HG02642 (cell line): ENCODE measurements around the gene SPATA4.
A peak's percentile ranks its signal among the peaks of the same experiment; 100 is the strongest.
"Not testable (repeated sequence)": the region's sequence is repeated elsewhere in the genome, so short reads cannot be mapped to it uniquely, and the experiment has no call there.

Experiments
- ATAC-seq: cut with Tn5 transposase; IDR thresholded peaks from one replicate; pipeline ENCODE4 v1.9.1; 2021; ENCODE audit warnings: mild to moderate bottlenecking; ENCODE audit not compliant: unreplicated experiment, poor library complexity

Gene SPATA4

DNA sequence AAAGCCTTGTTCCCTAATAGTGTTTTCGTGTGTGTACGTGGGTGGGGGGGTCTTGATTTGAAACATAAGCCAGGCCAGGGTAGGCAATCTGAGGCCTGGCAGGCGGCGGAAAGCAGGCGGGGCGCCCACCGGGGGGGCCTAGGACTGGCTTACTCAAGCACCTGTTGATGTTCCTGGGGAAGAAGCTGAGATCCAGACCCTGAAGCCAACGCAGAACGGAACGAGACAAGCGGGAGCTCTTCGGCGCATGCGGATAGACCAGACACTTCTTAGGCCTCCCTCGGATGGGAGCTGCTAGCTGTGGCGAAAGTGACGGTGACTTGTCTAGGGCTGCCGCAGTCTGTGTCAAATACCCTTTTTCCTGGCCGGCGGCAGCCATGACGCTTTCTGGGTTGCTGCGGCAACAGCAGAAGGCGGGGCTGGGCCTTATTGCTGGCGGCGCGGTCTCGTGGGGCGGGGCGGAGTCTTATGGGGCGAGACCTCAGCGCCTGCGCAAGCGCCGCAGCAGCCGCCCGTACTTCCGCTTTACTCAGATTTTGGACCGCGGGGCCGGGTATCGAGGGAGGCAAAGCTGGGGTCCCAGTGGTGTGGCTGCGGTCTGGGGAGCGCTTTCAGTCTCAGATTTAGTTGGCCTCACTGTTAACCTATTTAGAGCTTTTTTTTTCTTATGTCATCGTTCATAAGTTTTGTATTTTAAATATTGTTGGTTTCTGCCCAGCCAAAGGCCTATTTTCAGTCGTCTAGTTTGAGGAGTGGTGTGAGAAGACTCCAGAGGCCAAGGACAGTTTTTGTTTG, at the start of gene SPATA4:
TSS of gene SPATA4 (minus strand) at position 402 of the 795 bp plus-strand sequence. CDS start at position 379, 23 bp downstream.
- peak; percentile 99 for ATAC-seq

DNA sequence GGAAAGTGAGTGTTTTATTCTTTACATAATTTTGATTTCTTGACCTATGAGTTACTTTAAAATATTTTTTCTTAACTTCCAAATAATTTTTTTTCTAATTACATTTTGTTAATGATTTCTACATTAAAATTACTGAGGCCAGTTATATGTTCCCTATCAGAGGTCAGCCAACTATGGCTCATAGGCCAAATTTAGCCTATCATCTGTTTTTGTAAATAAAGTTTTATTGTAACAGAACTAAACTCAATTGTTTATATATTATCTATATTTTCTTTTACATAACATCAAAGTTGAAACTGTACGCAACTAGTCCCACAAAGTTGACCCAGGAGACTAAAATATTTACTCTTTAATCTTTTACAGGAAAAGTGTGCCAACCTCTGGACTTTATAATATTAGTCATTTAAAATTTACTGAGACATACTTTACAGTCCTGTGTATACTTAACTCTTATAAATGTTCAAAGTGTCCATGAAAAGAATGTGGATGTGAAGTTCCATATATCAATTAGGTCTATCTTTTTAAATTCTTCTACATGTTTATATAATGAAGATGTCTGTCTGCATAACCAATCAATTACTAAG, 47.5 kb upstream of the SPATA4 start:
- ATAC-seq, result no peak

DNA sequence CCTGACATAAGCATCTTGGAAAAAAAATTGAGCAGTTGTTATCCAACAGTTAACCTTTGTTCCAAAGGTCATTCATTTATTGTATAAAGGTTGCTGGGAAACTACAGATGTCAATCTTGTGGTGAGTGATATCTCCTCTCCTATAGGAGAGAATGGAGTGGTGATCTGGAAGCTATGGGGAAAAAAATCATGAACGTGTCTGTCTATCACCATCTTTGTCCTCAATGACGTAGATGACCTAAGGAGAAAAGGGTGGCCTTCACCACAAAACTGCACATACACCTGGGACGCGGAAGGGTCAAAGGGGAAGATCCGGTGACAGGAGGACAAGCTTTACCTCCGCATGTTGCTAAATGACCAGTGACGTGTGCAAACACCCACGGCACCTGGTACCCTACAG, 46.3 kb upstream of the SPATA4 start:
- ATAC-seq, result no peak

DNA sequence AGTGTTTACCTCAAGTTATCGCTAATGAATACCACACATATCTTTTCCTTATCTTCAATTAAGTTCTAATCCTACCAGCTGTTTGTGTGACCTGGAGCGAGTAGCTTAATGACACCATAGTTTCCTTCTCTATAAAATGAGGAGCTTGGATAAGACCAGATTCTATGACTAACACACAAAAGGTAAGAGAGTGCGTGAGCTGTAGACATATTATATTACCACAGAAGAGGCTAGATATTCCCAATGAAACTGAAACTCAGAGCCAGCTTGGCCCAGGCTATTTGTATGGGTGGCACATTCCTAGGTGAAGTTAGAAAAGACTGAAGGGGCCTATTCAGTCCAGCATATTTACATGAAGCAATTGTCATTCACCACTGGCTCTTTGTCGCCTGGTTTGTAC, 43.4 kb upstream of the SPATA4 start:
- ATAC-seq, result no peak

DNA sequence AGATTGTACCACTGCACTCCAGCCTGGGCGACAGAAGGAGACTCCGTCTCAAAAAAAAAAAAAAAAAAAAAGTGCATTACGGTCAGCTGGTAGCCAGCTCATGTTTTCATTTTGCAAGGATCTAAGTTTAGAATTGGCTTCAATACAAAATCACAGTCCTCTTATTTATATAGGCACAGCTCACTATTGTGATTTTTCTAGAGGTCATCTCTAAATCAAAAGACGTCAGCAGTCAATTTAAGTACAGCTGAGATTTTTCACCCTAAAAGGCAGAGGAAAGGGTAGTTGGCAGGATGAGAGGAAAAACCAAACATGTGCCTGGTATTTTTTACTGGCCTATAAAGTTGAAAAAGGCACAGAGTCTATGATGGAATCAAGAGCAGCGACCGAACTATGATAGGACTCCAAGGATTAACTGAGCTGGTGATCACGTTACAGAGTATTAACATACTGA, 42.8 kb upstream of the SPATA4 start:
- ATAC-seq, result no peak

DNA sequence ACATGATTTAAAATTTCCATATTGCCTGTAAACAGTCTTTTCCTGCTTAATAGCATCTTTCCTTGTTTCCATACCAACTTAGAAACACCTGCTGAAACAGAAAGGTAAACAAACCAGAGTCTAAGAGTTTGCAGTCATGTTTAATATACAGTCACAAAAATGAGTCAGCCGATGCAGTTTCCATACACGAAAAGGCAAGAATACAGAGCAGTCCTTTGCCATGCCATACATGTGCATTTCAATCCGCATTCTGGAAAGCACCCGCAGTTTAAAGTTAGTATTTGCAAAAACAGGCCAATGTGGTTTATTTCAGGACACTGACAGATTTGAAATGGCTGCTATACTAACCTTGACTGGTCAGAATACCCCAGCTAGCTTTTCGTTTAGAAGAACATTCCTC, 41.6 kb upstream of the SPATA4 start:
- ATAC-seq, result no peak

DNA sequence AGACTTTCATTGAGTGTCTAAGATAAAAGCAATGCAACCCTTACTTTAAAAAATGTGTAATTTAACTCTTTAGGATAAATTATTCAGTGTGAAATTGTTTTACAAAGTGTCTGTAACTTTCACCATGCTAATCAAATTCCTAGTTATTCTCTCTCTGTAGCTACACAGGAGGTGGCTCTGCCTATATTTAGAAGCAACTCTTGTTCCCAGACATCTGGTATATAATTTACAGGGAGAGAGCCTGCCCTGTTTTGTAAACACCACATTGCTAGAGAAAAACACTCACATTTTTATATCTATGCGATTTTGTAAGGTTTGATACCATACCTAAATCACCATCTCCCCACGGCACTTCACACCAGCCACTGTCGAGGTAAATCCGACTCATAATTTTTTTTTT, 35.5 kb upstream of the SPATA4 start:
- ATAC-seq, result no peak

DNA sequence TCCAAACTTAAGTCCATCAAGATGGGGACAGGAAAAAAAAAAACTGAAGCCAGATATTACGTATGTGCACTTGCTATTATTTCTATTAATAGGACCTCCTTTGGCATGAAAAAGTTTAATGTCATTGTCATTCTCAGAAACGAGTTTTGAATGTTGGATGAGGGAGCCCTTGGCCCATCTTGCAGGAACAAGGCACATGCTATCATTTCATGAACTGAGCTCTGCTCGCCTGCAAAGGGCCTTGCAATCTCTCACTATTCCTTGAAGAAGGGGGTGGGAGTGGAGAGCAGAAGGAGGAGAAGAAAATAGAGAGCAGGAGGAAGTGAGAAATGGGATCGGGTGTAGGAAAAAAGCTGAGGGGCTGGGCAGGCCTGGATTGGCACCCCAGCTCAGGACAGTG, 34.3 kb upstream of the SPATA4 start:
- ATAC-seq, result no peak

DNA sequence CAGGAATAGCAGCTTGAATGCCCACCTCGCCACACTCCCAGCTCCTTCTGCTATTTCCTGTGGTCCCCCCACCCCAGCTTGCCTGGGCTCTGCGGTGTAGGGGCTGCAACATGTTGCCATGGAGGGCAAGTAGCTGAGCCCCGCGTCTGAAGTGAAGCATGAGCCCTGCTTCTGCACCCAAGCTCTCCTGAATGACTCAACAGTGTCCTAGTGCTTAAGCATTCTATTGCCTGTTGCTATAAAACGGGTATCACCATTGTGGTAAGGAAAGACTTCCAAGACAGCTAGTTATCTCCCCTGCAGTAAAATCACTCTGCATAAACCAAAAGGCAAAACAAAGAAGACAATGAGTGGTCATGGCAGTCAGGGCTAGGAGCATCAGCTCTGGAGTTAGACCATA, 31.4 kb upstream of the SPATA4 start:
- no peak for ATAC-seq

DNA sequence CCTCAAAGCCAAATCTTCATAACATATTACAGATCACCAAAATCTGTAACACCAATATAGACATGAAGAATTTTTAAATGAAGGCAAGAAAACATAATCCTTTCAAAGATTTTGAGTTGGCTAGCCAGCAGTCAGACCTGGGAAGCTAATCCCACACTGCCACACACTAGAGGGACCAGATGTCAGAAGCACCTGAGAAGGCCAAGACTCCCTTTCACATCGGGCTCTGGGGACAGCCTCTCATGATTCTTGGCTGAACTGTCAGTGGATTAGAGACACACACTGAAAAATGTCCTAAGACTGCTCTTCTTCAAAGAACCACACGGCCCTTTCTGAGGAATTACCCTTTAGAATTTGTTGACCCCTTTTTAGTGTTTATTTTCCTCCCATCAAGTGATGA, 28.2 kb upstream of the SPATA4 start:
- ATAC-seq, result no peak

DNA sequence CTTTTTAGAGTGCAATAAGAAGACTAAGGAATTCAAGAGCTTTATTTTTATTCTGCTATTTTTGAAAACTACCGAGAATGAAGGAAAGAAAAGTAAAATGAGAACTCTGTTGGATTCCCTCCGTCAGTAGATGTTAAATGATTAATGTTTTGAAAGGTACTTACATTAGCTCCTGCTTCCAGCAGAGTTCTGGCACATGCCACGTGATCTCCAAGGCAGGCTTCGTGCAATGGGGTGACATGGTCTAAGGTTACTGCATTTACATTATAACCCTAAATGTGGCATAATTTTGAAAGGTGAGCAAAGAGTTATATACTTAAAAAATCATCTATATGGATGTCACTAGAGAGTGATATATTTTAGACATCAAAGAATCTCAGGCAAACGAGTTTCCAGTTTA, 26.8 kb upstream of the SPATA4 start:
- no peak for ATAC-seq

DNA sequence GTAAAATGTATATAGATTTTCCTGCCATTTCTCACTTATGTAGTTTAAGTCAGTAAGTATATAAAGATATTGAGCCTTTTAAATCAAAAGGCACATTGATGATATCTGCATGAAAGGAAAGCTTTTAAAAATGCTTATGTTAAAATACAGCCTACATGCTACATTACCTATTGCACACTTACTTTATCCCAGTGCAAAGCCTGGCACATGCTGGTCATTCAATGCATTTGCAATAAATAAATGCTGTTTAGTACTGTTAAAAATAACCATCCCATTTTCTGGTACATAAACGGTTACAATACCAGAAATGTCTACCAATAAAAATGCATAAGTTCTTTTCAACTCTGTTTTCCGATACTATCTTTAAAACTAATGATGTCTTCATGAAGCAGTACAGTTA, 22.1 kb upstream of the SPATA4 start:
- no peak for ATAC-seq

DNA sequence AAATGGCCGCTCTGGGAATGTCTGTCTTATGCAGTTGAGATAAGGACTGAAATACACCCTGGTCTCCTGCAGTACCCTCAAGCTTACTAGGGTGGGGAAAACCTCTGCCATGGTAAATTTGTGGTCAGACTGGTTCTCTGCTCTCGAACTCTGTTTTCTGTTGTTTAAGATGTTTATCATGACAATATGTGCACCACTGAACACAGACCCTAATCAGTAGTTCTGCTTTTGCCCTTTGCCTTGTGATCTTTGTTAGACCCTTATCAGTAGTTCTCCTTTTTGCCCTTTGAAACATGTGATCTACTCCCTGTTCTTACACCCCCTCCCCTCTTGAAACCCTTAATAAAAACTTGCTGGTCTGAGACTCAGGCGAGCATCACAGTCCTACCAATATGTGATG, 17.0 kb upstream of the SPATA4 start:
- not testable (repeated sequence) for ATAC-seq

DNA sequence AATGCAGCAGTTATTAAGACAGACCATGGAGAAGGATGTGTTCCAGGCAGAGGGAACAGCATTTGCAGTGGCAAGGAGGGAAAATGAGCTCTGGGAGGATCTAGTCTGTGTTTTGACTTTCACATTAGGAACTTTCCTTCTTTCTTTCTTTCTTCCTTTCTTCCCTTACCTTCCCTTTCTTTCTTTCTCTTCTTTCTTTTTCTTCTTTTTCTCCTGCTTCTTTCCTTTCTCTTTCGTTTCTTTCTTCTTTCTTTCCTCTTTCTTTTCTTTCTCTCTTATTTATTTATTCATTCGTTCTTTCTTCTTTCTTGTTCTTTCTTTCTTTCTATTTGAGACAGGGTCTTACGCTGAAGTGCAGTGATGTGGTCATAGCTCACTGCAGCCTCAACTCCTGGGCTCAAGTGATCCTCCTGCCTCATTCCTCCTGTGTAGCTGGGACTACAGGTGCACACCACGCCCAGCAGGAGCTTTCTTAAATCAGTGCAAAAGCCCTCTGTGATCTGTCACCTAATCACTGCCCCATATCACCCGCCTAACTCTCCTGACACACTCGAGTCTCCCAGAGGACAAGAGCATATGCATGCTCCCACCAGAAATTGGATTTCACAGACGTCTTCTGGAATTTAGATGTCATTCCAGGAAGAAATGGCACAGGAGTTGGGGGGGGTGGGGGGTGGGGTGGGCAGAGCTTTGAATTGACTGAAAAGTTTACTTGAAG, 15.4 kb upstream of the SPATA4 start:
- ATAC-seq, result no peak

DNA sequence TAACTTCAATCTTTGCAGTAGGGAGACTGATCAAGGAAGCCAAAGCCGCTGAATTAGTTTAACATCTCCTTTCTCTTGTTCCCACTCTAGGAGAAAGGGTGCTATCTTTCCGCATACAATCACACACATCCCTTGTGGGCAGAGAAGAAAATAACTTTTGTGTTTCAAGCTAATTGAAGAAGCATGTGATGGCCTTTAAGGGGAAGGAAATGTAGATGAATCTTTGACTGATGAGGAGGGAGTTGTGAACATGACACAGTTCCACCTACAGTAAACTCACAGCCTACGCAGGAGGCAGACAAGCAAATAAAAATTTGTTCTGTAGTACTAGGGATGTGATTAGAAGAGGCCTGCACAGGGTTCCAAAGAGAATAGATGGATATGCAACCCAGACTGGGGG, 14.7 kb upstream of the SPATA4 start:
- ATAC-seq, result no peak

DNA sequence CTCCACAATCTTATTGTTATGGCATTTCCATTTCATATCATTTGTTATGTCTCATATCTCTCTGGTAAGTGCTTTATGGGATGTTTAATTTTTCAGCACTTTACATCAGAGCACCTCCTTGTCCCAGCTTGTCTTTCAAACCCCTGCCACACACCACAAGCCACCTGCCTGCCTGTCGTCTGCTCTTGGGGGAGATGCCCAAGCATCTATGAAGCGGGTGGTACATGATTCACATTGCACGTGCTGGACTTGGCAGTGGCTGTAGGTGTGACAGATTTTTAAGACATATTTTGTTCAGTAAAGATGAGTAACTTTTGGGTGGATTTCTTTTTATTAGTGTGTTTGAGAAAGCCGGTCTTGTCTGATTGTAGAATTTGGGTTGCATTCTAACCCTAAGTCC, 14.2 kb upstream of the SPATA4 start:
- ATAC-seq, result no peak

DNA sequence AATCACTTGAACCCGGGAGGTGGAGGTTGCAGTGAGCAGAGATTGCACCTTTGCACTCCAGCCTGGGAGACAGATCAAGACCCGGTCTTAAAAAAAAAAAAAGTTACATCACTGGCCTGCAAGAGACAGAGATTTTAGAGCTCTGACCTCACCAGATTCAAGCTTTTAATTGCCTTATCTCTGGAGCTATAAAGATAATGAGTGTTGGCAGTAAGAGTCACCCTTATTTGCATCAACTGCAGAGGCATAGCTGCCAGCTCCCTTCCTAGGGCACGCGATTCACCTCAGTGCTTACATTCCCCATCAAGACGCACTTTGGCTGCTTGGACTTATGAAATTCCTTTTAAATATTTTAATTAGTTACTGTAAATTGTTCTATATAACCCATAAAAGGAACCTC, 12.5 kb upstream of the SPATA4 start:
- no peak for ATAC-seq

DNA sequence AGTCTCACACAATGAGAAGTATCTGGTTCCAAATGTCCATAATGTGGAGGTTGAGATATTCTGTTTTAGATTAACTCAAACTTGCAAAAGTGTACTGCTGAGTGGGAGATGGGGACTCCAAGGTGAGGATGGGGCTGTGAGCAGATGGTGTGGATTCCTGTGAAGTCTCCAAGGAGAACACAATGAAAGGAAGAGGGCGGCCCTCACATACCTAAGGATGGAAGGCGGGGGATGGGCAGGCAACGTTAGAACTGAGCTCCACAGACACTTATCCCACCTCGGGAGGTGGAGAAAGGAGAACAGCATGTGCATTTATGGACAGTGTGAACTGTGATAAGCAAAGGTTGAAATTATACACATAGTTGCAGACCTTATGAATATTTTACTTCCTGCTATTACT, 9.9 kb upstream of the SPATA4 start:
- ATAC-seq, result no peak

DNA sequence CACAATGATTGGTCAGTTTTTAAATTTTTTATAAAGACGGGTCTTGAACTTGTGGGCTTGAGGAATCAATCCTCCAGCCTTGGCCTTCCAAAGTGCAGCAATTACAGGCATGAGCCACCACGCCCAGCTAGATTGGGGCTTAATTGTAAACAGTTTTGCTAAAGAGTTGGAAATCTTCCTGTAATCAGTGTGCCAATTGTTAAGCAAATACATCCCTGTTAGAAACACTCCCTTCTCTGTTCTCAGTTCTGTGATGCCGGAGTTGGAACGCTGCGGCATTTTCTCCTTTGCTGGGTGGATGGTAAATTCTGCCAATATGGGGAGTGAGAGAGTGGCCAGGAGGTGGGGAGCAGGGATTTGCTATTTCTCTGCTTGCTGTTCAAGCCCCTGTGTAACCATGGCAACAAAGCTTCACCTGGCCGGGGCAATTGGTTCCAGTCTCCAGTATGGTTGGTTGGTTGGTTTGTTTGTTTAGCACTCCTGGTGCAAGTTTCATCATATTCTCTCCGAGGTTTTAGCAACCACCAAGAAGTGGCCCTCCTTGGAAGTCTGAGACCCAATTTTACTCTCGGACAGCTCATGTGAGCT, 3.0 kb upstream of the SPATA4 start:
- ATAC-seq, result no peak

DNA sequence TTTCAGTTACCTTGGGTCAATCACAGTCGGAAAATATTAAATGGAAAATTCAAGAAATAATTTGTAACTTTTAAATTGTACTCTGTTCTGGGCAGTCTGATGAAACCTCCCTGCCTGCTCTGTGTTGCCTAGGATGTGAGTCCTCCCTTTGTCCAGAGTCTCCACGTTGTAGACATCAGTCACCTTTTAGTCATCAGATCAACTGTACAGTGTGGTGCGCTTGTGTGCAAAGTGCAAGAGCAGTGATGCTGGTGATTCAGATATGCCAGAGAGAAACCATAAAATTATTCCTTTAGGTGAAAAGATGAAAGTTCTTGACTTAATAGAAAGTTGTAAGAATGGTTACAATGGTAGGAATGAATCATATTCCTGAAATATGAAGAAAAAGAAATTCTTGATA, 1.4 kb downstream of the SPATA4 start:
- ATAC-seq, result no peak

DNA sequence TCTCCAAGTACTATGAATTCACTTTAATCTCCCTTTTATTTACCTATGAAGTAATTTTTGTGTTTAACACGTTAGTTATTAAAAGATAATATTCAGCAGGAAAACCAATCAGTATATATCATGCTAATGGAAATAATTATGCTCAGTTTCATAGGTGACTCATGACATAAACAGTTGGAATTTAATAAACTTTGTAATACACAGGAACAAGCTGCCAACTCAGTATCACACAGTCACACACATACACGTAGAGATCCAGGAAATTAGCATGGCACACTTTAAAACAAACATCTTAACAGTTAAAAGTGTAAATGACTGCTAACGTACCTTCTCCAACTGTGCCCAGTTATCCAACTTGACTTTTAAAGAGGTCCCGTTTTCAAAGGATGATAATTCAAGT, 2.3 kb downstream of the SPATA4 start:
- no peak for ATAC-seq
